ENCODE data around the gene KSR1.
A peak's percentile ranks its signal among the peaks of the same experiment; 100 is the strongest.
"Not testable (repeated sequence)": the region's sequence is repeated elsewhere in the genome, so short reads cannot be mapped to it uniquely, and the experiment has no call there.

Gene KSR1

GRCh38 chr17:27633312-27634025 is 177.2 kb downstream of the KSR1 start:
- Histone ChIP-seq H3K4me1 (peaks cover 54 to 83% (median 66%) of the 10 kb centered on the region in 10 experiments), H3K9me3 (replicated peaks in 1 of 11) (no peaks in the 10 kb centered on the region; a peak in 1 of 22 replicates), H3K4me3 (peak overlapping the region in 6 of 10 experiments; percentile 8 to 77 (median 70); a peak in 7 of 20 replicates), H4K20me1 (peaks cover 0 to 29% (median 0%) of the 10 kb centered on the region in 11 experiments; a peak in 7 of 22 replicates), H3K27ac (peak overlapping the region; percentile 4 to 85 (median 59); a peak in 19 of 22 replicates), H3K27me3 (no peaks in the 10 kb centered on the region), H3K4me2 (peak overlapping the region; percentile 85 to 98 (median 91)), H3K36me3 (peaks cover 0 to 13% (median 0%) of the 10 kb centered on the region in 11 experiments; a peak in 4 of 22 replicates), H3K9ac (peak overlapping the region in 5 of 11 experiments; percentile 57 to 84 (median 71); a peak in 6 of 22 replicates)
- TF ChIP-seq Cebpa-rat (IDR thresholded peaks at IDR 0.05): no peak

- Histone ChIP-seq H3K4me1 (peaks cover 54 to 82% (median 65%) of the 10 kb centered on the region in 10 experiments), H3K4me3 (peak overlapping the region in 4 of 10 experiments; percentile 69 to 77 (median 72); a peak in 5 of 20 replicates), H3K4me2 (peak overlapping the region; percentile 85 to 98 (median 91)), H3K9ac (peak overlapping the region in 1 of 11 experiments; percentile 12; a peak in 2 of 22 replicates), H3K27me3 (no peaks in the 10 kb centered on the region), H3K27ac (peak overlapping the region in 9 of 11 experiments; percentile 38 to 85 (median 59); a peak in 13 of 22 replicates), H3K9me3 (replicated peaks in 1 of 11) (no peaks in the 10 kb centered on the region; a peak in 1 of 22 replicates), H3K36me3 (peaks cover 2 to 18% (median 4%) of the 10 kb centered on the region in 11 experiments; a peak in 12 of 22 replicates), H4K20me1 (peaks cover 0 to 29% (median 0%) of the 10 kb centered on the region in 11 experiments; a peak in 7 of 22 replicates)
- no peak for TF ChIP-seq Cebpa-rat (IDR thresholded peaks at IDR 0.05)
Observed at GRCh38 chr17:27634026-27634335, 177.7 kb downstream of the KSR1 start.

GRCh38 chr17:27634776-27635175 is 178.5 kb downstream of the KSR1 start:
- Histone ChIP-seq H3K4me1 (peaks cover 50 to 76% (median 59%) of the 10 kb centered on the region in 10 experiments), H3K27me3 (no peaks in the 10 kb centered on the region), H3K4me2 (peak overlapping the region; percentile 11 to 98 (median 91); a peak in 21 of 22 replicates), H3K9ac (peak overlapping the region in 2 of 11 experiments; percentile 41 to 46; a peak in 3 of 22 replicates), H3K36me3 (peaks cover 9 to 26% (median 12%) of the 10 kb centered on the region in 11 experiments; a peak in 19 of 22 replicates), H4K20me1 (peaks cover 0 to 29% (median 0%) of the 10 kb centered on the region in 11 experiments; a peak in 7 of 22 replicates), H3K4me3 (no peak overlapping the region), H3K9me3 (replicated peaks in 1 of 11) (no peaks in the 10 kb centered on the region; a peak in 1 of 22 replicates), H3K27ac (peak overlapping the region in 4 of 11 experiments; percentile 22 to 70 (median 51); a peak in 7 of 22 replicates)
- TF ChIP-seq Cebpa-rat (IDR thresholded peaks at IDR 0.05): no peak

- H3K4me2 ChIP-seq: peak overlapping the region; percentile 53 to 98 (median 91); a peak in 21 of 22 replicates
- H3K36me3 ChIP-seq: peaks cover 15 to 32% (median 18%) of the 10 kb centered on the region in 11 experiments
- peaks cover 0 to 29% (median 0%) of the 10 kb centered on the region in 11 experiments; a peak in 7 of 22 replicates for H4K20me1 ChIP-seq
- H3K27me3 ChIP-seq: no peaks in the 10 kb centered on the region
- H3K27ac ChIP-seq: peak overlapping the region in 9 of 11 experiments; percentile 8 to 70 (median 45); a peak in 15 of 22 replicates
- 0 out of 20 replicates have a peak overlapping the region, but pooled peaks of 1 of the 10 experiments have one; percentile 10 for H3K4me3 ChIP-seq
- H3K4me1 ChIP-seq: peaks cover 44 to 71% (median 55%) of the 10 kb centered on the region in 10 experiments
- peak overlapping the region in 5 of 11 experiments; percentile 5 to 62 (median 46); a peak in 6 of 22 replicates for H3K9ac ChIP-seq
- H3K9me3 ChIP-seq (replicated peaks in 1 of 11): no peaks in the 10 kb centered on the region; a peak in 1 of 22 replicates
- TF ChIP-seq Cebpa-rat (IDR thresholded peaks at IDR 0.05): no peak
Observed at GRCh38 chr17:27635275-27635823, 179.1 kb downstream of the KSR1 start.

- Histone ChIP-seq H3K36me3 (peaks cover 22 to 39% (median 25%) of the 10 kb centered on the region in 11 experiments), H3K27ac (peak overlapping the region in 9 of 11 experiments; percentile 8 to 70 (median 45); a peak in 13 of 22 replicates), H3K9ac (peak overlapping the region in 6 of 11 experiments; percentile 5 to 62 (median 48); a peak in 4 of 22 replicates), H4K20me1 (peaks cover 0 to 33% (median 0%) of the 10 kb centered on the region in 11 experiments; a peak in 7 of 22 replicates), H3K4me2 (peak overlapping the region; percentile 53 to 98 (median 90); a peak in 21 of 22 replicates), H3K4me1 (peaks cover 39 to 65% (median 49%) of the 10 kb centered on the region in 10 experiments)
- not testable (repeated sequence) for H3K9me3 ChIP-seq (replicated peaks in 1 of 11); H3K27me3 ChIP-seq; H3K4me3 ChIP-seq
Observed at GRCh38 chr17:27636005-27636520, 179.8 kb downstream of the KSR1 start.

GRCh38 chr17:27637818-27638217 is 181.6 kb downstream of the KSR1 start:
- H3K4me1 ChIP-seq: peaks cover 32 to 58% (median 35%) of the 10 kb centered on the region in 10 experiments
- H3K9me3 ChIP-seq (replicated peaks in 1 of 11); H3K9ac ChIP-seq; H3K27me3 ChIP-seq; H3K27ac ChIP-seq; H3K4me3 ChIP-seq: not testable (repeated sequence)
- H3K4me2 ChIP-seq: peak overlapping the region in 2 of 11 experiments; percentile 17 to 48; a peak in 2 of 22 replicates
- peaks cover 0 to 37% (median 0%) of the 10 kb centered on the region in 11 experiments; a peak in 7 of 22 replicates for H4K20me1 ChIP-seq
- H3K36me3 ChIP-seq: peaks cover 22 to 49% (median 35%) of the 10 kb centered on the region in 11 experiments

- H3K27ac ChIP-seq; H3K9ac ChIP-seq; H3K9me3 ChIP-seq (replicated peaks in 1 of 11); H3K27me3 ChIP-seq; H3K4me3 ChIP-seq: not testable (repeated sequence)
- Histone ChIP-seq H4K20me1 (peaks cover 0 to 32% (median 0%) of the 10 kb centered on the region in 11 experiments; a peak in 7 of 22 replicates), H3K4me2 (peak overlapping the region in 1 of 11 experiments; percentile 17; a peak in 1 of 22 replicates), H3K4me1 (peaks cover 26 to 51% (median 28%) of the 10 kb centered on the region in 10 experiments), H3K36me3 (peaks cover 22 to 51% (median 37%) of the 10 kb centered on the region in 11 experiments)
Observed at GRCh38 chr17:27638415-27638914, 182.2 kb downstream of the KSR1 start.

- Histone ChIP-seq H3K9me3 (replicated peaks in 1 of 11) (no peaks in the 10 kb centered on the region), H3K4me3 (no peak overlapping the region), H3K27me3 (no peaks in the 10 kb centered on the region), H3K4me2 (no peak overlapping the region), H3K36me3 (peaks cover 22 to 63% (median 47%) of the 10 kb centered on the region in 11 experiments), H4K20me1 (peaks cover 0 to 38% (median 0%) of the 10 kb centered on the region in 11 experiments; a peak in 7 of 22 replicates), H3K4me1 (peaks cover 3 to 28% (median 5%) of the 10 kb centered on the region in 10 experiments), H3K9ac (no peak overlapping the region), H3K27ac (no peak overlapping the region)
- no peak for TF ChIP-seq Cebpa-rat (IDR thresholded peaks at IDR 0.05)
Observed at GRCh38 chr17:27640790-27641189, 184.5 kb downstream of the KSR1 start.
